IPS DF 6.9 (cell line): Measurements from ENCODE around the gene IL6ST.

Experiments
- DNase-seq: peaks from one replicate; pipeline ENCODE4 v3.0.0-alpha.2; 2013; ENCODE audit warnings: low read depth, low spot score
- H3K27ac ChIP-seq: one replicate; pipeline ENCODE4 v1.5.1; 2013; ENCODE audit warnings: low read length, control low read depth
- H3K27me3 ChIP-seq: 2 replicates; pipeline ENCODE4 v1.6.1; 2013; ENCODE audit warnings: mild to moderate bottlenecking, low read length; ENCODE audit not compliant: control insufficient read depth, insufficient read depth
- H3K36me3 ChIP-seq: 2 replicates; pipeline ENCODE4 v1.6.1; 2013; ENCODE audit warnings: low read length; ENCODE audit not compliant: control insufficient read depth, insufficient read depth
- H3K4me1 ChIP-seq: 2 replicates; pipeline ENCODE4 v1.6.1; 2013; ENCODE audit warnings: low read length; ENCODE audit not compliant: control insufficient read depth, insufficient read depth
- H3K4me3 ChIP-seq: 2 replicates; pipeline ENCODE4 v1.5.1; 2013; ENCODE audit warnings: mild to moderate bottlenecking, low read length
- H3K9me3 ChIP-seq: 2 replicates; pipeline ENCODE4 v1.6.1; 2013; ENCODE audit warnings: low read length, inconsistent platforms; ENCODE audit not compliant: control insufficient read depth, insufficient read depth
- WGBS: extraction: QIAGEN DNeasy Blood & Tissue Kit; methylation state at CpG from one replicate; pipeline ENCODE4 v1.1.7; 2013; ENCODE audit warnings: mixed read lengths, missing lambda C conversion rate; ENCODE audit not compliant: insufficient read length, insufficient coverage; 5-methylcytosine and 5-hydroxymethylcytosine counted together

IL6ST gene

GRCh38 chr5:55897206-55897894 is 97.4 kb downstream of the IL6ST start:
- DNase-seq = no peak
- Histone ChIP-seq H3K9me3 (no peaks in the 10 kb centered on the region), H3K4me1 (no peaks in the 10 kb centered on the region), H3K27me3 (no peaks in the 10 kb centered on the region), H3K4me3 (no peak overlapping the region), H3K36me3 (no peaks in the 10 kb centered on the region), H3K27ac (no peak overlapping the region)
- no CpG with 5 or more reads among the region's 8 CpGs for WGBS

GRCh38 chr5:55896663-55897062 is 98.1 kb downstream of the IL6ST start:
- DNase-seq = no peak
- Histone ChIP-seq H3K27me3 (no peaks in the 10 kb centered on the region), H3K27ac (no peak overlapping the region), H3K4me1 (no peaks in the 10 kb centered on the region), H3K4me3 (no peak overlapping the region), H3K36me3 (no peaks in the 10 kb centered on the region), H3K9me3 (no peaks in the 10 kb centered on the region)
- no CpG with 5 or more reads among the region's 2 CpGs for WGBS

- Histone ChIP-seq H3K4me3 (no peak overlapping the region), H3K27ac (no peak overlapping the region), H3K27me3 (no peaks in the 10 kb centered on the region), H3K9me3 (no peaks in the 10 kb centered on the region), H3K36me3 (no peaks in the 10 kb centered on the region), H3K4me1 (no peaks in the 10 kb centered on the region)
- no CpG with 5 or more reads among the region's 2 CpGs for whole genome bisulfite sequencing
- no peak for DNase-seq
Observed at GRCh38 chr5:55896238-55896637, 98.5 kb downstream of the IL6ST start.

GRCh38 chr5:55895346-55895745 is 99.4 kb downstream of the IL6ST start:
- no CpG with 5 or more reads among the region's 3 CpGs for WGBS
- DNase-seq = no peak
- H3K27me3 ChIP-seq = no peaks in the 10 kb centered on the region

GRCh38 chr5:55894135-55894534 is 100.6 kb downstream of the IL6ST start:
- Histone ChIP-seq H3K27me3 (no peaks in the 10 kb centered on the region), H3K4me1 (no peaks in the 10 kb centered on the region), H3K4me3 (no peak overlapping the region), H3K36me3 (no peaks in the 10 kb centered on the region), H3K9me3 (no peaks in the 10 kb centered on the region), H3K27ac (no peak overlapping the region)
- WGBS = no CpG with 5 or more reads among the region's 3 CpGs
- no peak for DNase-seq

More at GRCh38 chr5:55895346-55895745, 99.4 kb downstream of the IL6ST start:
- H3K27ac ChIP-seq = no peak overlapping the region
- no peaks in the 10 kb centered on the region for H3K4me1 ChIP-seq
- no peak overlapping the region for H3K4me3 ChIP-seq
- no peaks in the 10 kb centered on the region for H3K36me3 ChIP-seq
- no peaks in the 10 kb centered on the region for H3K9me3 ChIP-seq

GRCh38 chr5:55892479-55892878 is 102.3 kb downstream of the IL6ST start:
- Histone ChIP-seq H3K27me3 (no peaks in the 10 kb centered on the region), H3K27ac (no peak overlapping the region), H3K4me1 (no peaks in the 10 kb centered on the region), H3K4me3 (no peak overlapping the region), H3K36me3 (no peaks in the 10 kb centered on the region), H3K9me3 (no peaks in the 10 kb centered on the region)
- no CpG with 5 or more reads among the region's 2 CpGs for WGBS
- DNase-seq = no peak

- H3K27ac ChIP-seq = no peak overlapping the region
- H3K4me3 ChIP-seq = no peak overlapping the region
- H3K27me3 ChIP-seq = no peaks in the 10 kb centered on the region
- DNase-seq = no peak
- no peaks in the 10 kb centered on the region for H3K4me1 ChIP-seq
- no peaks in the 10 kb centered on the region for H3K36me3 ChIP-seq
- WGBS = no CpG with 5 or more reads among the region's 5 CpGs
- H3K9me3 ChIP-seq = no peaks in the 10 kb centered on the region
Observed at GRCh38 chr5:55888205-55888604, 106.6 kb downstream of the IL6ST start.

- H3K36me3 ChIP-seq = no peaks in the 10 kb centered on the region
- no peak overlapping the region for H3K4me3 ChIP-seq
- DNase-seq = no peak
- H3K27me3 ChIP-seq = no peaks in the 10 kb centered on the region
- no CpG with 5 or more reads among the region's 9 CpGs for WGBS
- no peaks in the 10 kb centered on the region for H3K9me3 ChIP-seq
- no peaks in the 10 kb centered on the region for H3K4me1 ChIP-seq
- H3K27ac ChIP-seq = no peak overlapping the region
Observed at GRCh38 chr5:55885359-55885758, 109.4 kb downstream of the IL6ST start.
